ENCODE measurements around the gene SPATA24.
"Not testable (repeated sequence)": the region's sequence is repeated elsewhere in the genome, so short reads cannot be mapped to it uniquely, and the experiment has no call there.

SPATA24 gene

DNA sequence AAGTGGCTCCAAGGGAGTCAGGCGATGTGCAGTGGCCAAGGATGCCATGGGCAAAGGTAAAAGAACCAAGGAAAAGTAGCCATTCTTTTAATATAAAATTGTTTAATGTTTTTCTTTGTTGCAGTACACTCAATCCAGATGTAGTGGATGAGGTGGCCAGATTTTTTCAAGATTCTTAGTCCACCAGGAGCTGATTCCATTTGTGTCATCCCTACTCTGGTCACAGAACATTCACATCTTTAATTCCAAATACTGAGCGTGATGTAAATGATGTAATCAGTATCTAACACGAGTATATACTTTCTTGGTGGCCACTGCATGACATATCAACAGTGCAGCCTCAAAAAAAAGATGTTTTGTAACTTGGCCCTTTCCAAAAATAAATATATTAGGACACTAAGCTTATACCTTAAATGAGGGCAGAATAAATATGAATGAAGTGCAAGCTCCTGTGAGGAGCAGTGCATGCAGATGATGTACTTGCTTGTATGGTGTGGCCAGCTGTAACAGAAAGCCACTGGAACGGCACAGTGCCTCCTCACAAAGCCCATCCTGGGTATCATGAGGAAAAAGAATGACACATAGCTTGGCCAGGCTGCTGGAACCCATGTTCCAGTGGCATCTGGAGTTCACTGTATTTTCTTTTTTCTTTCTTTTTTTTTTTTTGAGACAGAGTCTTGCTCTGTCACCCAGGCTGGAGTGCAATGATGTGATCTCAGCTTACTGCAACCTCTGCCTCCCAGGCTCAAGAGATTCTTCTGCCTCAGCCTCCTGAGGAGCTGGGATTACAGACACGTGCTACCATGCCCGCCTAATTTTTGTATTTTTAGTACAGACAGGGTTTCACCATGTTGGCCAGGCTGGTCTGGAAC lies 6.5 kb upstream of the SPATA24 start:
- Histone ChIP-seq H3K27ac (ENCODE audit: low read length) (no peak overlapping the region), H3K4me1 (ENCODE audit: insufficient read depth, low read length) (peaks cover 11% of the 10 kb centered on the region), H4K20me1 (ENCODE audit: insufficient read depth, low read length) (no peaks in the 10 kb centered on the region), H3K36me3 (ENCODE audit: insufficient read depth, low read length) (0 out of 2 replicates have a peak, but pooled peaks cover 2% of the 10 kb centered on the region), H3K9ac (ENCODE audit: low read depth, low read length) (no peak overlapping the region), H2AFZ (ENCODE audit: low read depth, low read length) (no peak overlapping the region), H3K27me3 (ENCODE audit: insufficient read depth, low read length, poor library complexity) (no peaks in the 10 kb centered on the region), H3K4me2 (ENCODE audit: insufficient read depth, low read length) (no peak overlapping the region), H3K9me3 (ENCODE audit: insufficient read depth, low read length, severe bottlenecking) (no peaks in the 10 kb centered on the region), H3K79me2 (ENCODE audit: insufficient read depth, low read length) (no peaks in the 10 kb centered on the region), H3K4me3 (ENCODE audit: low read depth in 1 of 2, low read length in 2 of 2) (no peak overlapping the region)
- TF ChIP-seq, protein P1, sequence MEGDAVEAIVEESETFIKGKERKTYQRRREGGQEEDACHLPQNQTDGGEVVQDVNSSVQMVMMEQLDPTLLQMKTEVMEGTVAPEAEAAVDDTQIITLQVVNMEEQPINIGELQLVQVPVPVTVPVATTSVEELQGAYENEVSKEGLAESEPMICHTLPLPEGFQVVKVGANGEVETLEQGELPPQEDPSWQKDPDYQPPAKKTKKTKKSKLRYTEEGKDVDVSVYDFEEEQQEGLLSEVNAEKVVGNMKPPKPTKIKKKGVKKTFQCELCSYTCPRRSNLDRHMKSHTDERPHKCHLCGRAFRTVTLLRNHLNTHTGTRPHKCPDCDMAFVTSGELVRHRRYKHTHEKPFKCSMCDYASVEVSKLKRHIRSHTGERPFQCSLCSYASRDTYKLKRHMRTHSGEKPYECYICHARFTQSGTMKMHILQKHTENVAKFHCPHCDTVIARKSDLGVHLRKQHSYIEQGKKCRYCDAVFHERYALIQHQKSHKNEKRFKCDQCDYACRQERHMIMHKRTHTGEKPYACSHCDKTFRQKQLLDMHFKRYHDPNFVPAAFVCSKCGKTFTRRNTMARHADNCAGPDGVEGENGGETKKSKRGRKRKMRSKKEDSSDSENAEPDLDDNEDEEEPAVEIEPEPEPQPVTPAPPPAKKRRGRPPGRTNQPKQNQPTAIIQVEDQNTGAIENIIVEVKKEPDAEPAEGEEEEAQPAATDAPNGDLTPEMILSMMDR (IDR thresholded peaks at IDR 0.05; ENCODE audit: borderline replicate concordance, extremely low read depth, low read length, poor library complexity, severe bottlenecking), result no peak
- TF ChIP-seq EZH2 (IDR thresholded peaks at IDR 0.05; ENCODE audit: borderline replicate concordance, low read depth, low read length, severe bottlenecking), result no peak
- DNase-seq, result no peak
- no peak for ATAC-seq (ENCODE audit: insufficient read depth, low read depth)

DNA sequence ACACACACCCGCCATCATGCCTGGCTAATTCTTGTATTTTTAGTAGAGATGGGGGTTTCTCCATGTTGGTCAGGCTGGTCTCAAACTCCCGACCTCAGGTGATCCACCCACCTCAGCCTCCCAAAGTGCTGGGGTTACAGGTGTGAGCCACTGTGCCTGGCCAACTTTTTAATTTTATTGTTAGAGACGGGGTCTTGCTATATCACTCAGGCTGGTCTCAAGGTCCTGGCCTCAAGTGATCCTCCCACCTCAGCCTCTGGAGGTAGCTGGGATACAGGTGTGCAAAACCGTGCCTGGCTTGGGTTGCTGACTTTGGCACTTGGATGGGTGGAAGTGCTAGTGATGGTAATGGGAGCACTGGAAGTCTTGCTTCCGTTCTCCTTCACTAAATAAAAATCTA lies 5.2 kb upstream of the SPATA24 start:
- H3K36me3 ChIP-seq (ENCODE audit: insufficient read depth, low read length); H3K9ac ChIP-seq (ENCODE audit: low read depth, low read length); H3K27me3 ChIP-seq (ENCODE audit: insufficient read depth, low read length, poor library complexity); DNase-seq; H3K9me3 ChIP-seq (ENCODE audit: insufficient read depth, low read length, severe bottlenecking); H2AFZ ChIP-seq (ENCODE audit: low read depth, low read length); ATAC-seq (ENCODE audit: insufficient read depth, low read depth); H3K4me3 ChIP-seq (ENCODE audit: low read depth in 1 of 2, low read length in 2 of 2); H4K20me1 ChIP-seq (ENCODE audit: insufficient read depth, low read length); H3K79me2 ChIP-seq (ENCODE audit: insufficient read depth, low read length); H3K4me2 ChIP-seq (ENCODE audit: insufficient read depth, low read length); H3K27ac ChIP-seq (ENCODE audit: low read length): not testable (repeated sequence)
- peaks cover 12% of the 10 kb centered on the region for H3K4me1 ChIP-seq (ENCODE audit: insufficient read depth, low read length)

DNA sequence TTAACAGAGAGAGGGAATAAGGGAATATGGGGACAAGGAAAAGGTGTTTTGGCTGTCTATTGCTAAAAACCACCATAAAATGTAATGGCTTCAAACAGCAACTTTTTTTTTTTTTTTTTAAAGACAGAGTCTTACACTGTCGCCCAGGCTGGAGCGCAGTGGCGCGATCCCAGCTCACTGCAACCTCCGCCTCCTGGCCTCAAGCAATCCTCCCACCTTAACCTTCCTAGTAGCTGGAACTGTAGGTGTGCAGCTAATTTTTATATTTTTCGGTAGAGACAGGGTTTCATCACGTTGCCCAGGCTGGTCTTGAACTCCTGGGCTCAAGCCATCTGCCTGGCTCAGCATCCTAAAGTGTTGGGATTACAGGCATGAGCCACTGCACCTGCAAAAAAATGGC lies 4.3 kb upstream of the SPATA24 start:
- TF ChIP-seq, protein P1 (IDR thresholded peaks at IDR 0.05; ENCODE audit: borderline replicate concordance, extremely low read depth, low read length, poor library complexity, severe bottlenecking), result no peak
- TF ChIP-seq EZH2 (IDR thresholded peaks at IDR 0.05; ENCODE audit: borderline replicate concordance, low read depth, low read length, severe bottlenecking), result no peak
- H2AFZ ChIP-seq (ENCODE audit: low read depth, low read length), result no peak overlapping the region

DNA sequence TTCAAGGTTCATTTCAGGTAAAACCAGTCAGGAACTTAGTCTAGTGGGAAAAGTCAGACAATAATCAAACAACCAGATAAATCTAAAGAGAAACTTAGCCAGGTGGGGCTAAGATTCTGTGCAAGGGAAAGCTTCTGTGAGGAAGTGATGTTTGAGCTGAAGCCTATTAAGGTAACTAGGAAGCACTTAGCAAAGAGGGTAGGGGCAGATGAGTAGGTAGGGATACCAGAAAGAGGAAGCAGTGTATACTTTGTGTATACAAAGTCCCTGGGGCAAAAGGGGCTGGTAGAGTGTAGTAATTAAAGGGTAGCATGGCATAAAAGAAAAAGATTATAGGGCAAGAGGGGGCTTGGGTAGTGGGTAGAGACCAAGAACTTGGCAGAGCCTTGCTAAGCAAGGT lies 3.6 kb upstream of the SPATA24 start:
- Histone ChIP-seq H3K9ac (ENCODE audit: low read depth, low read length) (no peak overlapping the region), H2AFZ (ENCODE audit: low read depth, low read length) (no peak overlapping the region), H3K27ac (ENCODE audit: low read length) (no peak overlapping the region), H3K27me3 (ENCODE audit: insufficient read depth, low read length, poor library complexity) (no peaks in the 10 kb centered on the region), H3K4me1 (ENCODE audit: insufficient read depth, low read length) (peaks cover 23% of the 10 kb centered on the region), H3K79me2 (ENCODE audit: insufficient read depth, low read length) (0 out of 2 replicates have a peak, but pooled peaks cover 4% of the 10 kb centered on the region), H3K4me2 (ENCODE audit: insufficient read depth, low read length) (no peak overlapping the region), H3K36me3 (ENCODE audit: insufficient read depth, low read length) (no peaks in the 10 kb centered on the region), H3K9me3 (ENCODE audit: insufficient read depth, low read length, severe bottlenecking) (no peaks in the 10 kb centered on the region), H3K4me3 (ENCODE audit: low read depth in 1 of 2, low read length in 2 of 2) (no peak overlapping the region), H4K20me1 (ENCODE audit: insufficient read depth, low read length) (0 out of 2 replicates have a peak, but pooled peaks cover 3% of the 10 kb centered on the region)
- DNase-seq, result no peak
- no peak for ATAC-seq (ENCODE audit: insufficient read depth, low read depth)
- no peak for TF ChIP-seq EZH2 (IDR thresholded peaks at IDR 0.05; ENCODE audit: borderline replicate concordance, low read depth, low read length, severe bottlenecking)
- TF ChIP-seq, protein P1 (IDR thresholded peaks at IDR 0.05; ENCODE audit: borderline replicate concordance, extremely low read depth, low read length, poor library complexity, severe bottlenecking), result no peak

More for the DNA sequence above, 4.3 kb upstream of the SPATA24 start:
- Histone ChIP-seq H3K9me3 (ENCODE audit: insufficient read depth, low read length, severe bottlenecking) (no peaks in the 10 kb centered on the region), H3K9ac (ENCODE audit: low read depth, low read length) (no peak overlapping the region), H3K4me2 (ENCODE audit: insufficient read depth, low read length) (no peak overlapping the region), H3K4me3 (ENCODE audit: low read depth in 1 of 2, low read length in 2 of 2) (no peak overlapping the region), H3K27ac (ENCODE audit: low read length) (no peak overlapping the region), H3K79me2 (ENCODE audit: insufficient read depth, low read length) (no peaks in the 10 kb centered on the region), H4K20me1 (ENCODE audit: insufficient read depth, low read length) (no peaks in the 10 kb centered on the region), H3K4me1 (ENCODE audit: insufficient read depth, low read length) (peaks cover 17% of the 10 kb centered on the region), H3K27me3 (ENCODE audit: insufficient read depth, low read length, poor library complexity) (no peaks in the 10 kb centered on the region), H3K36me3 (ENCODE audit: insufficient read depth, low read length) (0 out of 2 replicates have a peak, but pooled peaks cover 2% of the 10 kb centered on the region)
- no peak for ATAC-seq (ENCODE audit: insufficient read depth, low read depth)
- no peak for DNase-seq
